GM20431 (cell line): ENCODE results near the gene WFDC1.

Experiments
- in situ Hi-C: fragments of 300-500 bp; cut with MseI, MboI; formaldehyde crosslinking; loops from one replicate; pipeline ENCODE4 v1.15.0; 2020; ENCODE audit warnings: low sequenced_read_pairs; ENCODE audit not compliant: unreplicated experiment

The WFDC1 gene, protein sequence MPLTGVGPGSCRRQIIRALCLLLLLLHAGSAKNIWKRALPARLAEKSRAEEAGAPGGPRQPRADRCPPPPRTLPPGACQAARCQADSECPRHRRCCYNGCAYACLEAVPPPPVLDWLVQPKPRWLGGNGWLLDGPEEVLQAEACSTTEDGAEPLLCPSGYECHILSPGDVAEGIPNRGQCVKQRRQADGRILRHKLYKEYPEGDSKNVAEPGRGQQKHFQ

DNA sequence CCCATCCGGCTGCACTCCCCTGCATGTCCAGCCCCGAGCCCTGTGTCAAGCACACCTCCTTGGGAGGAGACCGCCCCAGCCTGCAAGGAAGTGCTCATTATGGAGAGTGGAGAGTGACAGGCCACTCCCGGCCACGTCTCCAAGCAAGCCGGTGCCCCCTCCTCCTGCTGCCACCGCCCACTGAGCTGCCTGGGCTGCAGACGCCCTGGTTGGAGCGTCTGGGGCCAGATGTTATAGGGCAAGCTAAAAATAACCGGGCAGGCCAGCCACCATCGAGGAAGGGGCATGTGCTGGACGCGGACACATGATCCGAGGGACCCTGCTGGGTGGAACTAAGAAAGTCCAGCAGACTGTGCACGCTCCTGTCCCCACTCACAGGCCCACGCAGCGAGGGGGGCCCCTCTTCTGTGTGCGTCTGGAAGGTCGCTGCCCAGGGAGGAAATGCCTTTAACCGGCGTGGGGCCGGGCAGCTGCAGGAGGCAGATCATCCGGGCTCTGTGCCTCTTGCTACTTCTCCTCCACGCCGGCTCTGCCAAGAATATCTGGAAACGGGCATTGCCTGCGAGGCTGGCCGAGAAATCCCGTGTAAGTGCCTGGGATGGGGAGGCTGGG, at the start of gene WFDC1:
Gene WFDC1, plus strand, starts transcription at position 348 of the 612 bp plus-strand sequence. Its CDS starts 94 bp downstream, at position 442.
- in situ Hi-C loops = no loop called here

DNA sequence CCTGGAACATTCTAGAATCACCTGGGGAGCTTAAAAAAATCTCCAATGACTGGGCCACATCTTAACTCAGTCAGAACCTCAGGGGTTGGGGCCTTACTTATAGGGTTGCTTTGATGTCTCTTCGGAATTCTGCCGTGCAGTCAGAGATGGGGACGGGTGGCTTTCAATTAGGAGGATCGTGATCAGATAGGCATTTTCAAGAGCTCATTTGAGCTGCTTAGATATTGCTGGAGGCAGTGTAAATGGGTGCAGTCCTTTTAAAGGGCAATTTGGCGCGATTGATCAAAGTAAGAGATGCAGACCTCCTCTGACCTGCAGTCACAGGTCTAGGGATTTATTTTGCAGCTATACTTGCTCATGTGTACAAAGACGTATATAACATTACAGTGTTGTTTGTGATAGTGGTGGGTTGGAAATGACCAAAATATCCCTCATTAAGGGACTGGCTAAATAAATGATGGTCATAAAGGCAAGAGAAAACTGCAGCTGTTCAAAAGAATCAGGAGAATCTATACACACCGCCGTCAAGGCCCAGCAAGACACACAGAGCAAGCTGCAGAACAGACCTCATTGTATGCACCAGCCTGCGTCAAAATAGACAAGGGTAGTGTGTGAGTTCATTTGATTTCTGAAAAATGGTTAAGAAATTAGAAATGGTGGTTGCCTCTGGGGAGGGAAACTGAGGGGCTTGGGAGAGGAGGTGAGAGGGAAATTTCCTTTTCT, 48.6 kb upstream of the WFDC1 start:
- in situ Hi-C loops = no loop called here

DNA sequence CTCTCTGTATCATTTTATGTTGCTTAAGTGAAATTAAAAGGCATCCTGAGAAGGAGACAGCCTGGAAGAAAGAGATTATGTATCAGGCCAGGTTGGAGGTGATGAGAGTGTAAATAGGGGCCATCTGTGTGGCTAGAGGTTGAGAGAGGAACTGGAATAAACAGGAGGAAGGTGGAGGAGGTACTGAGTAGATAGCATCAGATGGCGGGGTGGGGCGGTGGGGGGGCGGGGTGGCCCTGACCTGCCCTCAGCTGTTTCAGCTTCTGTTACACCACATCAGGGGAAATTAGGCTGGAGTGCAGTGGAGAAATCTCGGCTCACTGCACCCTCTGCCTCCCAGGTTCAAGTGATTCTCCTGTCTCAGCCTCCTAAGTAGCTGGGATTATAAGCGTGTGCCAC, 48.0 kb upstream of the WFDC1 start:
- in situ Hi-C loops = no loop called here

DNA sequence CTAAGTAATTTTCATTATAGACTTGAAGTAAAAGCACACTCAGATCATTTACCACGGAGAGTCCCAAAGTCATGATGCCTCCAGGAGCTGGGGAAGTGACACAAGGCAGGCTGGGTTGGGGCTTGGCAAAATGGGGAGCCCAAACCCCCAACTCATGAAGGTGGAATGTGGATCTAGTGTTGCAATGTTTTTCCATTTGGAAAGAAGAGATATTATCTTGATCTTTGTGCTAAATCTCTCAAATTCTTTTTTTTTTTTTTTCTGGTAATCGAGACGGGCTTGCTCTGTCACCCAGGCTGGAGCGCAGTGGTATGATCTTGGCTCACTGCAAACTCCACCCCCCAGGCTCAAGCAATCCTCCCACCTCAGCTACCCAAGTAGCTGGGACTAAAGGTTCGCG, 47.3 kb upstream of the WFDC1 start:
- in situ Hi-C loops = no loop called here

DNA sequence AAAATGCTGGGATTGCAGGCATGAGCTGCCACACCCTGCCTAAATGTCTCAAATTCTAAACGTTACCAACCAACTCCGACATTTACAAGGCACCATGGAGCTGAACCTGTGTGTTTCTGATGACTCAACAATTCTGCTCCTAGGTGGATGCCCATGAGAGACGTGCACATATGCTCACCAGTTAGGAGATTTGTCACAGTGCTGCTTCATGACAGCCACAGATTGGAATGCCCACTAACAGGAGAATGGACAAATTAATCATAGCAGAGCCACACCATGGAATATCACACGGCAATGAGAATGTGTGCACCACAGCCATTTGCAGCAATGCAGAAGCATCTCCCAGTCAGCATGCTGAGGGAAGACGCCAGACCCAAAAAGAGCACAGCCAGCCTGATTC, 46.8 kb upstream of the WFDC1 start:
- in situ Hi-C loops = no loop called here

DNA sequence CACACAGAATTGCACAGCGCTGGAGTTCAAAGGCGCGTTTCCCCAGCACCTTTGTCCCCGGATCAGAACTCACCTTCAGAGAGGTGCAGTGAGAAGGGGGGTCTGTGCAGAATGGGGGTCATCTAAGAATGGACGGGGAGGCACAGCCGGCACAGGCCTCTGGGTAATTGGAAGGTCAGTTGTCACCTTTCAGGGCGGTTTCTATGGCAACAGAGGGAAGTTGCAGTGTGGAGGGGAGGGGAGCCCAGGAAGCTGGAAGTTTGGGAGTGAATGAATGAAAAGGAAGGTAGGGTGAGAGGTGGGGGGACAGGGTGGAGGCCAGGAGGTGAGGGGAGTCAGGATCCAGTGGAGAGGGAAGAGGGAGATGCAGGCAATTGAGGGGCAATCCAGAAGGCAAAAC, 42.5 kb upstream of the WFDC1 start:
- in situ Hi-C loops = no loop called here

DNA sequence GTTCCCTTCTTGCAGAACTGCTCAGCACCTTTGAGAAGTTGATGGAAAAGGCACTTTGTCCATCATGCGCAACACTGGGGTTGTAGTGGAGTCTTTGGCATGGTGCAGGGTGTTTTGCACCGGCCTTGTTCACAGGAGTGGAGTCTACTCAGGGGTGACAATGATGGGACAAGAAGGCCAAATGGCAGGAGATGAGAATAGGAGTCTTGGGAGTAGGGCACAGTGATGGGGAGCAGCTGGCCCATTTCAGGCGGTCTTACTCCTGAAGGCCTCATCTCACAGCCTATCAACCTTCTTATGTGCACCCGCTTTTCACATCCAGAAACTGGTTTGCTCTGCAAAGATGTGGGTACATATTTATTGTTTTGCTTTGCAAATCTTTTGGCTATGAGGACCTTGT, 41.5 kb upstream of the WFDC1 start:
- in situ Hi-C loops = no loop called here

DNA sequence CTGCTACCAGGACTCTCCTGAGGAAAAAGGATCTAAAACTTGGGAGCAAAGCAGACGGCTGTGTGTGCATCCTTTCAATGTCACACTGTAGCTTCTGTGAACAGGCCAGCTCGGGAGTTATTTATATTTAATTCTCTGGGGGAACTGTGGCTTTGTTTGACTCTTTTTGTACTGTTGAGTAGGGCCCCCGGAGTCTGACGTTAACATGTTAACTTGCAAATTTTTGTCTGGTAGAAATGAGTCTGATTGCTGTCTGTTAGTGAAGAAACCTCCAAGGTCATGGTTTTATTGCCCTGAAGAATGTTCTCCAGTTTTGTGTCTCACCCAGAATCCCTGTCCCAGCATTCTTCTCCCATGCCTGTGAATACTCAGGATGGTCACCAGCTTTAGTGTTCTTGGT, 40.6 kb upstream of the WFDC1 start:
- in situ Hi-C loops = no loop called here

DNA sequence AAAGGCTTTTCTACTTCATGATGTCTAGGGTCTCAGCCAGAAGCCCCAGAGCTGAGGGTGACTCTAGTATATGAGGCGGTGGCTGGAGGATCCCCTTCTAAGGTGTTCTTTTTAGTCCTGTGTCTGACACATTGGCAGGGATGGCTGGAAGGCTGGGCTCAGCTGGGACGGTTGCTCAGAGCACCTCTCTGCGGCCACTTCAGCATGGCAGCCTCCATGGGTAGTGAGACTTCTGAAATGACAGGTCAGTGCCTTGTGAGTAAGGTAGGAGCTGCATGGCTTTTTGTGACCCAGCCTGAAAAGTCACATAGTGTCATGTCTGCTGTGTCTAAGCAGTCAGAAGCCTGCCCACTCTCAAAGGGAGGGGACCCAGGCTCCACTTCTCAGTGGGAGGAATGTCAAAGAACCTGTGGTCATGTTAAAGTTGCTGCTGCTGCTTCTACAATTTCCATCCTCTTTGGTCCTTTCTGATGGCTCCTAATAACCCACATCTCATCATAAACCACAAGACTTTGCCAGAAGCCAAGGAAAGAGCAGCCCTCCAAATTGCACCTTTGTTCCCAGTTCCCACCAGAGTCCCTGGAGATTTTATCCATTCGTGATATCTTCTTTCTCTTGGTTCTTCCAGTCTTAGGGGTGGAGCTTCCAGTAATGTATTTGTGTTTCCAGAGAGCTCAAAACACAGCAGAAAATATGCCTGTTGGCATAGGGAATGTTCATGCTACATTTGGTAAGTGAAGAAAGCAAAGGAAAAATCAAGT, 39.4 kb upstream of the WFDC1 start:
- in situ Hi-C loops = no loop called here

DNA sequence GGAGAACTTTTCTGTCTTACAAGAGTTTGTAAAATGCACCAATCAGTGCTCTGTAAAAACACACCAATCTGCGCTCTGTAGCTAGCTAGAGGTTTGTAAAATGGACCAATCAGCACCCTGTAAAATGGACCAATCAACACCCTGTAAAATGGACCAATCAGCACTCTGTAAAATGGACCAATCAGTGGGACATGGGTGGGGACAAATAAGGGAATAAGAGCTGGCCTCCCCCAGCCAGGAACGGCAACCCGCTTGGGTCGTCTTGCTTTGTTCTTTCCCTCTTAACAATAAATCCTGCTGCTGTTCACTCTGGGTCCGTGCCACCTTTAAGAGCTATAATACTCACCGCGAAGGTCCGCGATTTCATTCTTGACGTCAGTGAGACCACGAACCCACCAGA, 36.4 kb upstream of the WFDC1 start:
- in situ Hi-C loops = no loop called here

DNA sequence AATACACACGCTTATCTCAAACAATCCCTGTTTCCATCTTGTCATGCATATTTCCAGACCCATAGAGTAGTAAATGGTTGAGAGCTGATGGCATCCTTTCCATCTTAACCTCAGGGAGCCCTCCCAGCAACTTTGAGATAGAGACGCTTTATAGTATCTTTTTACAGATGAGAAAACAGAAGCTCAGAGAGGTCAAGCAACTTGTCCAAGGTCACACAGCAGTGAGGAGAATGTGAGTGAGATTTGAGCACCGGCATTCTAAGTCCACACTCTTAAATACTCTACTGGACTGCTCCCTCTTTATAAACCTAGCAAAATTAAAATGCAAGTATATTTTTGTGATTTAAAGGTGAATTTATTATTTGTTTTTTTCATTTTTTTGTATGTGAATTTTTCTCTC, 35.0 kb upstream of the WFDC1 start:
- in situ Hi-C loops = no loop called here

DNA sequence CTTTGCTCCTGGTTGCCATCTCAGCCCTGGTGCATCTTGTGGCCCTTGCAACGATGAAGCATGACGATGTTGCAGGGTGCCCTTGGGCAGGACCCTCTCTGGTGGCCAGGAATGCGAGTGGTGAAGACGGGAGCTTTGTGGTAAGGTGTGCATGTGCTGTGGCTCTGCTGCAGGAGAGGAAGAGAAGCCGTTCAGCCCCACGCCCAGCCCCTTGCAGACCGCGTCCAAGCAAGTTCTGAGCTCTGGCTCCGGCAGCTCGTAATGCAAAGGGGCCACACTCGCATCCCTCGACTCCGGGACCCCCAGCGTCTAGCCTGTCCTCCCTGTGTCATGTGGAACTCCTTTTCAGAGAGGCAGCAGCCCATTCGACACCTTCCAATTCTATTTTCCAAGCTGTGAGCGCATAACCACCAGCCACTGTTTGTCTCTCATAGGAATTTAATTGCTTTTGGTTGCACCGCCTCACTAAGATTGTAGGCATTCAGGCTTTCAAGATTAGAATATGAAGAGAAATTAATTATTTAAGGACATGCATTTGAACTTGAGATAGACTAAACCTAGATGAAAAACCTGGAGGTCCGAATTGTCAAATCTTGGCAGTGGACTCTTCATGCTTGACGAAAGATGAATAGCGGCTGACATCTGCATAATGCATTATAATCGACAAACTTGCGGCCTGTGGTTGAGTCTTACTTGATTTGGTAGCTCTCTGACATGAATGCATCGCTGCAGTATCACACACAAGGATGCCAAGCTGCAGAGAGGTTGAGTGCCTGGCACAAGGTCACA, 33.7 kb upstream of the WFDC1 start:
- in situ Hi-C loops = no loop called here

DNA sequence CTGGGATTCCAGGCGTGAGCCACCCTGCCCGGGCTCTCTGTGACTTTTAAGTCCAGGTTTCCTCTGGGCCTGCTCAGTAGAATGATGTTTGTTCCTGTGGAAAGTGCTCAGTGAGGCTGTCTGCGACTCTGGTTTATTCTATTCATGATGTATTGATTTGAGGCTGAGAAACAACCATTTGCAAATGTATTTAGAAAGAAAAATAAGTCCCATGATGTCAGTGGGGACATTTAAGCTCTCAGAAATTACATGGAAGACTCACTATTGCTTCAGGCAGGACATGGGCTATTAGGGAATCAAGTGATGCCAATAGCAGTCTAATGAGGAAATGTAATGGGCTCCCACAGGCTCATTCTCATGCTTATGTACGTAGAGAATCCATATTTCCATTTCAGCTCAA, 32.6 kb upstream of the WFDC1 start:
- in situ Hi-C loops = no loop called here

DNA sequence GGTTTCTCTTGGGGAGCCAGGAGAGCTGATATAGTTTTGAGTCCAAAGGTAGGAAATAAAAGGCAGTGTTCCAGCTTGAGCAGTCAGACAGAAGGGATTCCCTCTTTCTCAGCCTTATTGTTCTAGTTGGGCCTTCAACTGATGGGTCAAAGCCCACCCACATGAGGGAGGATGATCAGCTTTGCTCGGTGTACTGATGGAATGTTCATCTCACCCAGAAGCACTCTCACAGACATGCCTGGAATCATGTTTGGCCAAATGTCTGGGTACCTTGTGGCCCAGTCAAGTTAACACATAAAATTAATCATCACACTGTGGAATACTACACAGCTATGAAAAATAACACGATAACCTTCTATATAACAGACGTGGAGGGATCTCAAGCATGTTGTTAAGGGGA, 31.7 kb upstream of the WFDC1 start:
- in situ Hi-C loops = no loop called here

DNA sequence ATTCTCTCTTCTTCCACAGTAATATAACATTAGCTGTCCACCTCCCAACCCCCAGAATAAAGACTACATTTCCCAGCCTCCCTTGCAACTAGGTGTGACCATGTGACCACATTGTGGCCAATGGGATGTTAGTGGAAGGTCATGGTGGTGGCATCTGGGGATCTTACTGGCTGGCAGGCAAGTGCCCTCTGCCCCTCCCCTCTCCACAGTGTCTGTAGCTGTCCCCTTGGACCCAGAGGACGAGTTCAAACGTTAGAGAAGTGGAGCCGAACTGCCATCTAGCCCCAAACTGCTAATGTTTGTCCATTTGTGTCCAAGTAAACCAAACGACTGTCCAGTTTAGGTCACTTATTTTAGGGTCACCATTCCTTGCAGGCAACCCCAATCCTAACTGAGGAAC, 28.2 kb upstream of the WFDC1 start:
- in situ Hi-C loops = no loop called here

DNA sequence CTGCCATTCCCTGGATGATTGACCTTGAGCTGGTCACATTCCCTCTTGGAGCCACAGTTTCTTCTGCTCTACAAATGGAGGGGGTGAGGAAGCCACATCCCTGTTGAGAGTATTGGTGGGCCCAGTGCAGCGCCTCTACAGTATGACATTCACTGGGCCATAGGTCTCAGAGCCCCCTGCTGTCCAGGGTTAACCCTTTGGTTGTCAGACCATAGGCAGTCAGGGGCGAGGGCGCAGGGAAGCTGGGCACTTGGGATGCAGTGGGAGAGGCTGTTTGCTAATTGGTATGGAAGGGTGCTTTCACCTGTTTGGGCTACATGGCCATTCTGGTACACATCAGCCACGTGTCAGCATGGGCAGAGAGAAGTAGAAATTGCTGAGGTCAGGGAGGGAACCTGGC, 27.3 kb upstream of the WFDC1 start:
- in situ Hi-C loops = no loop called here

DNA sequence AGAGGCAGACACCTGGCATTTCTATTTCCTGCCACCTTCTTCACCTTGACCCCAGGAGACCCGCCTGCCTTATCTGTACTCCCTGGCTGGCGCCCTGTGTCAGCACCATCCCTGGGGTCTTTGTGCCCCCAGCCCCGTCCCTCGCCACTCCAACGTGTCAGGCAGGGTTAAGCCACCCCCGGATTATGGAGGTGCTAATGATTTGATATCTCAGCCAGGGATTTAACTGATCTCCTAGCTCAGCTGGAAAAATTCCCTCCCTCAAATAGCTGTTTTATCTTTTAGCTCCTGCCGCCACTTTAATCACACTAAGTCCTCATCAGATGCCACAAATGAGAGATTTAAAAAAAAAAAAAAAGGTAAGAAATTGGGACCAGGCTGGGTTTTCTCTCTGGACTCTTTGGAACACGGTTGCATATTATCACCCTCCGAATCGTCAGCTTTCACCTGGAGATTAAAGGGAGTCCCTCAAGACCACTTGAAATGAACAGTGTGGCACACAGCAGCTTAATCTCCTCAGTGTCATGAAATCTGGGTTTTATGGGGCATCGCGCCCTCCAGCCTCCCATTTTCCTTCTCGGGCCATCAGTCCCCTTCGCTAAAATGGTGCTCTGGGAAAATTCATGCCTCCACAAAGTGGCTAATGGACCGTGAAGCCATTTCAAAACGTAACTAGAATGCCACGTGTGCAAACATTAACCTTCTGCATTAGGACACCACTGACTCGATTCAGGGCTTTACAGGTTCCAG, 26.2 kb upstream of the WFDC1 start:
- in situ Hi-C loops = no loop called here

DNA sequence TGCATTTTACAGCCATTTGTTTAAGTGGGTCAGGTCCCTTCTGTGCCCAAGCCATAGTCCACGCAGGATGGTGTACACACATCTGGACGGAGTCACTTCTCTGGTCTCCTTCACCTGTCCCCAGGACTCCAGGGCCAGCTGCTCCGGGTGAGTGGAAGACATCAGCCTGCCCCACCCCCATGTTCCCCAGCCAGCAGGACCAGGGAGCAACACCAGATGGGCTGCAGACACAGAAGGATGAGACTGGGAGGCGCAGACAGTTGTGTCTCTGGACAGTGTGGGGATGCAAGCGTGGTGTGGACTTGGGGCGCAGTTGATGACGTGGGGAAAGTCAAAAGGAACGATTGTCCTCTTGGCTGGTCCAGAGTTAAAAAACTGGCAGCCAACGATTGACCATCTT, 24.6 kb upstream of the WFDC1 start:
- in situ Hi-C loops = no loop called here

DNA sequence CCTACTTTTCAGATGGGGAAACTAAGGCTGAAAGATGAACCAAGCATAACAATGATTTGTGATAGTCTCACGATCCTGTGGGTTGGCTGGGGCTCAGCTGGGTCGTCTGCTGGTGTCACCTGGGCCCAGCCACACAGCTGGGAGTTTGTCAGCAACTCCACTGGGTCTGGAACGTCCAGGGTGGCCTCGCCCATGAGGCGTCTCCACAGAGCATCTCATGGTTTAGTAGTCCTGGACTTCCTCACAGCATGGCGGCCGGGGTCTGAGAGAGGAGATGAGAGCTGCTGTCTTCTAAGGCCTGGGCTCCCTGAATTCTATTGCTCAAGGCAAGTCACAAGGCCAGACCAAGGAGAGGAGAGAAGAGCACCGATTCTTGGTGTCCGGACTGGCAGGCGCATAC, 24.1 kb upstream of the WFDC1 start:
- in situ Hi-C loops = no loop called here

DNA sequence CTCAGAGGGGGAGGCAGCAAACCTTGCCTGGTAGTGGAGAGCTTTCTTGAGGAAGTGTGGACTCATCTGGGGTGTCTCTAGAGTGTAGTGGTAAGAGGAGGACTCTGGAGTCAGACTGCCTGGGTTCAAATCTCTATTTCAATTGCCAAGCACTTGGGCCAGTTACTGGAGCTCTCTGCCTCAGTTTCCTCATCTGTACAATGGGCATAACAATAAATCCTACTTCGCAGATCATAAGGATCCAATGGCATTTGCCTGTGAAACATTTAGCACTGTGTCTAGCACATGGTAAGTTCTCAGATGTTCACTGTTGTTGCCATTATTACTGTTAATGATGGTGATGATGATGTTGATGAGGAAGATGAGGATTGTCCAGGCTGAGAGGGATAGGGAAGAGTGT, 23.6 kb upstream of the WFDC1 start:
- in situ Hi-C loops = no loop called here
